Measurements from ENCODE around the gene ARFGAP2. TPM values are rescaled to one million over a fixed set of nuclear protein-coding genes. Genes with fewer than 3 reads are reported as not detected.

The ARFGAP2 gene
- total RNA-seq, 2 experiments from 2014 or later = 70.1 to 71.7 TPM

DNA sequence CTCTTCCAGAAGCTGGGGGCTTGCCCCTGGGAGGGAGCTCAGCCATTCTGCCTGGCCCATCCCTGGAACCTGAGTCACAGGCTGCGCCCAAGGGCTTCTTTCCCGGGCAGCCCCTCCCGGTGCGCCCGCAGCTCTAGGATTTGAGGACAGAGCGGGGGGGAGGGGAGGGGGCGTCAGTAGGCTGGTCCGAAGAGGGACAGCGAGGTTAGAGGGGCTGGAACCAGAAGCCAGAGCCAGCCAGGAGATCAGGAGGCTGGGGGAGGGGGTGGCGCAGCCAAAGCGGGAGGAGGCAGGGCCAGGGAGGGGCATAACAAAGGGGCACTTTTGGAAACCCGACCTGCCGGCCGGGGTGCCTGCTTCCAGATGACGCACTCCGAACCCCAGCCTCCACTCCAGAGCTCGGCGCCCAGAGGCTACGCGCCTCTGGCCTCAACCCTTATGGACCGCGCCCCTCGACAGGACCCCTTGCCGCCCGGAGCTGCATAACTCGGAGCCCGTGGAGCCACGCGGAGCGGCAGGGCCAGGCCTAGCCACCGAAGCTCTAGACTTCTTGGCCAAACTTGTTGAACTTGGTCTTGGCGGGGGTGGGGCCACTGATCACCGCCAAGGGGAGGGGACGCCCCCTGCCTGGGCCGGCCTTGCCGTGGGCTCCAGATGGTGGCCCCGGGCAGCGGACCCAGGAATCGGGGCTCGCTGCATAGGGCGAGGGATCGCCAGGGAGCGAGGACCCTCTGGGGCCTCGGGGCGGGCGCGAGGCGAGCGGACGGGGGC, 8.8 kb upstream of the ARFGAP2 start:
- DNase-seq (no peak), ATAC-seq (peak; percentile 4)
- H3K27me3 Mint-ChIP-seq = peaks cover 21% of the 10 kb centered on the region
- H3K27ac Mint-ChIP-seq = no peak overlapping the region
- CTCF ChIA-PET = interaction anchor here (0.6 to 1.8 kb wide), 2 partner anchors 74 to 293 kb away, joined by 3 to 13 read pairs; no protein-coding TSS in a partner anchor
- intact Hi-C loops (cut with micrococcal nuclease) = no loop called here
- H3K4me1 Mint-ChIP-seq (ENCODE audit: low read depth) = peaks cover 13% of the 10 kb centered on the region
- POLR2A ChIA-PET = interaction anchor here (0.7 to 4.6 kb wide), 3 partner anchors 10 to 63 kb away, joined by 3 to 38 read pairs (median 9); partner anchors contain the start of genes ACP2 and DDB2
- no peaks in the 10 kb centered on the region for H3K36me3 Mint-ChIP-seq (ENCODE audit: low read depth)
- TF ChIP-seq, protein P1, sequence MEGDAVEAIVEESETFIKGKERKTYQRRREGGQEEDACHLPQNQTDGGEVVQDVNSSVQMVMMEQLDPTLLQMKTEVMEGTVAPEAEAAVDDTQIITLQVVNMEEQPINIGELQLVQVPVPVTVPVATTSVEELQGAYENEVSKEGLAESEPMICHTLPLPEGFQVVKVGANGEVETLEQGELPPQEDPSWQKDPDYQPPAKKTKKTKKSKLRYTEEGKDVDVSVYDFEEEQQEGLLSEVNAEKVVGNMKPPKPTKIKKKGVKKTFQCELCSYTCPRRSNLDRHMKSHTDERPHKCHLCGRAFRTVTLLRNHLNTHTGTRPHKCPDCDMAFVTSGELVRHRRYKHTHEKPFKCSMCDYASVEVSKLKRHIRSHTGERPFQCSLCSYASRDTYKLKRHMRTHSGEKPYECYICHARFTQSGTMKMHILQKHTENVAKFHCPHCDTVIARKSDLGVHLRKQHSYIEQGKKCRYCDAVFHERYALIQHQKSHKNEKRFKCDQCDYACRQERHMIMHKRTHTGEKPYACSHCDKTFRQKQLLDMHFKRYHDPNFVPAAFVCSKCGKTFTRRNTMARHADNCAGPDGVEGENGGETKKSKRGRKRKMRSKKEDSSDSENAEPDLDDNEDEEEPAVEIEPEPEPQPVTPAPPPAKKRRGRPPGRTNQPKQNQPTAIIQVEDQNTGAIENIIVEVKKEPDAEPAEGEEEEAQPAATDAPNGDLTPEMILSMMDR (IDR thresholded peaks at IDR 0.05) = no peak
- H3K9me3 Mint-ChIP-seq = no peaks in the 10 kb centered on the region
- H3K4me3 Mint-ChIP-seq = peak overlapping the region; percentile 60

DNA sequence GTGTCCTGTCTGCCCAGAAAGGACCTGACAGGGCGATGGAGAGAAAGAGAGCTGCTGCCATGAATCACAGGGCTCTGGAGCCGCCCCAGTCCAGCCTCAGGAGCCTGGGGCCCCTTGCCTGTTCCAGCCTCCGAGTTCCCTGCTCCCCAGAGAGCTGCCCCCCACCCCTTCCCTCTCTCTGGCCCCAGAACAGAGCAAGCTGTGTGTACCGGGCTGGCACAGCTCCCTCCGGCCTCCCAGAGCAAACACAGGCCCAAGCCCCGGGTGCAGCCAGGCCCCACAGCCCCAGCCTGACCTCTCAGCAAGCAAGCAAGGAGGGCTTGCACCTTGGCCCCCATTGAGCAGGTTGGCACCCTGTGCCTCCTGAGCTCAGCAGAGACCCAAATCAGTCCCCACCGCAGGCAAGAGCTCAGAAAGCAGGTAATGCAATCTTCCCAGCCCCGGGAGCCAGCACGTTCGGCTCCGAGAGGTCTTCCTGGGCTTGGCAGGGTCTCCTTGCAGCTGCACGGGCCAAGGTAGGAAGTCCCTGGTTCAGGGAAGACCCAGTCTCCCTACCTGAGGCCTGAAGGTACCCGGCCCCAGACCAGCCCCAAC, 8.1 kb upstream of the ARFGAP2 start:
- H3K27ac Mint-ChIP-seq = no peak overlapping the region
- H3K36me3 Mint-ChIP-seq (ENCODE audit: low read depth) = no peaks in the 10 kb centered on the region
- ChIA-PET CTCF (interaction anchor here (0.6 to 1.8 kb wide), 3 partner anchors 29 to 294 kb away, joined by 3 to 13 read pairs (median 4); partner anchors contain the start of gene DDB2), POLR2A (interaction anchor here (0.7 to 4.6 kb wide), 3 partner anchors 9 to 64 kb away, joined by 3 to 38 read pairs (median 9); partner anchors contain the start of genes ACP2 and DDB2)
- H3K4me1 Mint-ChIP-seq (ENCODE audit: low read depth) = peaks cover 13% of the 10 kb centered on the region
- H3K27me3 Mint-ChIP-seq = peaks cover 21% of the 10 kb centered on the region
- TF ChIP-seq, protein P1 (IDR thresholded peaks at IDR 0.05) = no peak
- DNase-seq (no peak), ATAC-seq (no peak)
- peak overlapping the region; percentile 21 for H3K4me3 Mint-ChIP-seq
- intact Hi-C loops (cut with micrococcal nuclease) = no loop called here
- H3K9me3 Mint-ChIP-seq = no peaks in the 10 kb centered on the region

DNA sequence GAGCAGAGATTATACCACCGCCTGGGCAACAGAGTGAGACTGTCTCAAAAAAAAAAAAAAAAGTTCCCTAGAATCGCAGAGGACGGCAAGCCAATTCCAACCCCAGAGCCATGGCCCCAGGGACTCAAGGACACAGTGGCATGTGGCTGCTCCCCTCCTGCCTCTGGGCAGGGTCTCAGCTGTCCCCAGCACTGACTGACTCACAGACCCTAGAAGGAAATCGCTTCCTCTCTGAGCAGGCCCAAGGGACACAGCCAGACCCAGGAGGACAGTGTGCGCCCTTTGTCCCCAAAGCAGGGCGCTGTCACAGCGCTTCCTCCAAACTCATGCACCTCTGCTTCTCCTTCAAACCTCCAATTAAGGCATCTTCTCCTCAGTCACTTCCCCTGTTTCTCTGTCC, 7.3 kb upstream of the ARFGAP2 start:
- ATAC-seq (no peak), DNase-seq (no peak)
- TF ChIP-seq, protein P1 (IDR thresholded peaks at IDR 0.05) = no peak
- Mint-ChIP-seq H3K4me1 (ENCODE audit: low read depth) (peaks cover 16% of the 10 kb centered on the region), H3K36me3 (ENCODE audit: low read depth) (no peaks in the 10 kb centered on the region), H3K27ac (no peak overlapping the region), H3K9me3 (no peaks in the 10 kb centered on the region), H3K4me3 (no peak overlapping the region), H3K27me3 (peaks cover 19% of the 10 kb centered on the region)
- ChIA-PET CTCF (interaction anchor here (1.2 to 1.8 kb wide), 2 partner anchors 30 to 76 kb away, joined by 4 to 13 read pairs; partner anchors contain the start of gene DDB2), POLR2A (interaction anchor here (2.3 kb wide), 1 partner anchor 64 kb away, joined by 9 read pairs; the partner anchor contains the start of gene ACP2)
- intact Hi-C loops (cut with micrococcal nuclease) = no loop called here

DNA sequence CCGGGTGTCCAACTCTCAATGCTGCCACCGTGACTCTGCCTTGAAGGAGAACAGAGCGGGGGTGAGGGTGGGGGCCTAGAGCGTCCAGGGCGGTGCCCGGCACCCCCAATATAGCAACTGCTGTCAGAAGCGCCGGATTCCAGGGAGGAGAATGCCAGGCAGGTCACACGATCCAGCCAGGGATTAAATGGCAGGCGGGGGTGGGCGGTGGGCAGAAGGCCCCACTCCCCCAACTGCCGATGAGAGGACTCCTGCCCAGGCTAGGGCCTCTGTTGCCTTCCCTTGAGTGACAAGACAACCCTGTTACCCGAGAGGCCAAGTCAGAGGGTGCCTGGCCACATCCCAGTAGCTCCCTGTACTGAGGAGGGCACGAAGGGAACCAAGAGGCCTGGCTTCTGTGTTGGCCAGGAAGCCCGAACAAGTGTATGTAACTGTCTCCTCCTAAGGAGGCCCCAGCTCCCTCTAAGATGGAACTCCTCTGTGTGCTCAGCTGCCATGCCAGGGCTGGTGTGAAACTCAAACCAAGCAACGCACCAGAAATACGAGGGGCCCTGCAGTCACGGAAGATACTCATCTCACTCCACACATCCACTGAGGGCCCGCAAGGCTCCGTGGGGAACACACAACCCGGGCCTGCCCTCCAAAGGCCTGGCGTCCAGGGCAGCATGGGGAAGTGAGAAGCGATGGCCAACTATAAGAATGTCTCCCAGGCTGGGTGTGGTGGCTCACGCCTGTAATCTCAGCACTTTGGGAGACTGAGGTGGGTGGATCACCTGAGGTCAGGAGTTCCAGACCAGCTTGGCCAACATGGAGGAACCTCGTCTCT, 6.6 kb upstream of the ARFGAP2 start:
- ATAC-seq (no peak), DNase-seq (no peak)
- Mint-ChIP-seq H3K27ac (no peak overlapping the region), H3K9me3 (no peaks in the 10 kb centered on the region), H3K4me1 (ENCODE audit: low read depth) (peaks cover 16% of the 10 kb centered on the region), H3K4me3 (no peak overlapping the region), H3K36me3 (ENCODE audit: low read depth) (no peaks in the 10 kb centered on the region), H3K27me3 (peaks cover 19% of the 10 kb centered on the region)
- CTCF ChIA-PET = interaction anchor here (0.9 to 1.7 kb wide), 3 partner anchors 37 to 263 kb away, joined by 3 to 4 read pairs (median 3); no protein-coding TSS in a partner anchor
- intact Hi-C loops (cut with micrococcal nuclease) = no loop called here
- POLR2A ChIA-PET = interaction anchor here (0.8 to 1.7 kb wide), 3 partner anchors 17 to 234 kb away, joined by 3 to 7 read pairs (median 3); partner anchors contain the start of gene DDB2
- TF ChIP-seq, protein P1 (IDR thresholded peaks at IDR 0.05) = no peak

All from activated CD8-positive, alpha-beta T cell treated with anti-CD3 and anti-CD28 coated beads for 36 hours (primary cell).